ENCODE data around the gene EFNB2.

GRCh38 chr13:106522112-106522705 lies 13.3 kb downstream of the EFNB2 start:
- TF ChIP-seq TCF12 (IDR thresholded peaks at IDR 0.05; ENCODE audit: low read depth) (no peak), RAD21 (IDR thresholded peaks at IDR 0.05; ENCODE audit: low read depth) (no peak), FOXM1 (IDR thresholded peaks at IDR 0.05; ENCODE audit: borderline replicate concordance, low read depth) (no peak), YY1 (IDR thresholded peaks at IDR 0.05; ENCODE audit: low read depth) (no peak), ZBTB7A (IDR thresholded peaks at IDR 0.05; ENCODE audit: low read depth) (no peak), TAF1 (IDR thresholded peaks at IDR 0.05; ENCODE audit: low read depth) (no peak), CEBPB (IDR thresholded peaks at IDR 0.05) (no peak), MAX (IDR thresholded peaks at IDR 0.05) (no peak)
